WTC11 (cell line): ENCODE results near the gene CDH9.

ENCODE experiments used
- TF ChIP-seq, protein P1 (sequence below): fragments of 200-600 bp; IDR thresholded peaks from 2 replicates; pipeline ENCODE4 v1.8.0; 2022; ENCODE audit warnings: antibody characterized with exemption
- TF ChIP-seq, protein P2 (sequence below): sonication (generic); formaldehyde crosslinking; IDR thresholded peaks from 2 replicates; pipeline ENCODE4 v1.8.1; 2023; ENCODE audit warnings: mild to moderate bottlenecking, moderate library complexity, missing genetic modification reagents
- TF ChIP-seq, protein P3 (sequence below): sonication (generic); formaldehyde crosslinking; IDR thresholded peaks from 2 replicates; pipeline ENCODE4 v1.8.1; 2023; ENCODE audit warnings: mild to moderate bottlenecking, missing genetic modification reagents, moderate library complexity
- TF ChIP-seq, protein P4 (sequence below): sonication (generic); formaldehyde crosslinking; IDR thresholded peaks from 2 replicates; pipeline ENCODE4 v1.8.1; 2022; ENCODE audit warnings: mild to moderate bottlenecking, moderate library complexity, missing genetic modification reagents

DNA sequence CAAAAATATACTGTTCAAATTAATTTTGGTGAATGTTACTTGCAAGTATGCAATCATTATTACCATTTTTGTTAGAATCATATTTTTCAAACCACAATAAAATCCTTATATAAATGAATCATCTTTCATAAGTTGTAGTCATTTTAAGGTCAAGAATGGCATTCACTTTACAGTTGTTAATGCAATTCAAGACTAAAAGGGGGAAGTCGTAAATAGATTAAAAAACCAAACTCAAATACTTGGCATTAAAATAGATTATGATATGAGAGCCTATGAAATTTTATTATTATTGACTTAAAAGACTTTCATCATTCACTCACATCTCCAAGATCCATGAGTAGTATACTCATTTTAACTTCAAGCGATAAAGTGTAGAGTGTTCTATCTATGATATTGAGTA is 11.6 kb downstream of the CDH9 start:
- TF ChIP-seq, protein P1, sequence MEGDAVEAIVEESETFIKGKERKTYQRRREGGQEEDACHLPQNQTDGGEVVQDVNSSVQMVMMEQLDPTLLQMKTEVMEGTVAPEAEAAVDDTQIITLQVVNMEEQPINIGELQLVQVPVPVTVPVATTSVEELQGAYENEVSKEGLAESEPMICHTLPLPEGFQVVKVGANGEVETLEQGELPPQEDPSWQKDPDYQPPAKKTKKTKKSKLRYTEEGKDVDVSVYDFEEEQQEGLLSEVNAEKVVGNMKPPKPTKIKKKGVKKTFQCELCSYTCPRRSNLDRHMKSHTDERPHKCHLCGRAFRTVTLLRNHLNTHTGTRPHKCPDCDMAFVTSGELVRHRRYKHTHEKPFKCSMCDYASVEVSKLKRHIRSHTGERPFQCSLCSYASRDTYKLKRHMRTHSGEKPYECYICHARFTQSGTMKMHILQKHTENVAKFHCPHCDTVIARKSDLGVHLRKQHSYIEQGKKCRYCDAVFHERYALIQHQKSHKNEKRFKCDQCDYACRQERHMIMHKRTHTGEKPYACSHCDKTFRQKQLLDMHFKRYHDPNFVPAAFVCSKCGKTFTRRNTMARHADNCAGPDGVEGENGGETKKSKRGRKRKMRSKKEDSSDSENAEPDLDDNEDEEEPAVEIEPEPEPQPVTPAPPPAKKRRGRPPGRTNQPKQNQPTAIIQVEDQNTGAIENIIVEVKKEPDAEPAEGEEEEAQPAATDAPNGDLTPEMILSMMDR = no peak
- TF ChIP-seq, protein P2, sequence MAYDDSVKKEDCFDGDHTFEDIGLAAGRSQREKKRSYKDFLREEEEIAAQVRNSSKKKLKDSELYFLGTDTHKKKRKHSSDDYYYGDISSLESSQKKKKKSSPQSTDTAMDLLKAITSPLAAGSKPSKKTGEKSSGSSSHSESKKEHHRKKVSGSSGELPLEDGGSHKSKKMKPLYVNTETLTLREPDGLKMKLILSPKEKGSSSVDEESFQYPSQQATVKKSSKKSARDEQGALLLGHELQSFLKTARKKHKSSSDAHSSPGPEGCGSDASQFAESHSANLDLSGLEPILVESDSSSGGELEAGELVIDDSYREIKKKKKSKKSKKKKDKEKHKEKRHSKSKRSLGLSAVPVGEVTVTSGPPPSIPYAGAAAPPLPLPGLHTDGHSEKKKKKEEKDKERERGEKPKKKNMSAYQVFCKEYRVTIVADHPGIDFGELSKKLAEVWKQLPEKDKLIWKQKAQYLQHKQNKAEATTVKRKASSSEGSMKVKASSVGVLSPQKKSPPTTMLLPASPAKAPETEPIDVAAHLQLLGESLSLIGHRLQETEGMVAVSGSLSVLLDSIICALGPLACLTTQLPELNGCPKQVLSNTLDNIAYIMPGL (CRISPR knock-in tag) = no peak
- TF ChIP-seq, protein P3, sequence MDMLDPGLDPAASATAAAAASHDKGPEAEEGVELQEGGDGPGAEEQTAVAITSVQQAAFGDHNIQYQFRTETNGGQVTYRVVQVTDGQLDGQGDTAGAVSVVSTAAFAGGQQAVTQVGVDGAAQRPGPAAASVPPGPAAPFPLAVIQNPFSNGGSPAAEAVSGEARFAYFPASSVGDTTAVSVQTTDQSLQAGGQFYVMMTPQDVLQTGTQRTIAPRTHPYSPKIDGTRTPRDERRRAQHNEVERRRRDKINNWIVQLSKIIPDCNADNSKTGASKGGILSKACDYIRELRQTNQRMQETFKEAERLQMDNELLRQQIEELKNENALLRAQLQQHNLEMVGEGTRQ (CRISPR knock-in tag) = no peak
- TF ChIP-seq, protein P4, sequence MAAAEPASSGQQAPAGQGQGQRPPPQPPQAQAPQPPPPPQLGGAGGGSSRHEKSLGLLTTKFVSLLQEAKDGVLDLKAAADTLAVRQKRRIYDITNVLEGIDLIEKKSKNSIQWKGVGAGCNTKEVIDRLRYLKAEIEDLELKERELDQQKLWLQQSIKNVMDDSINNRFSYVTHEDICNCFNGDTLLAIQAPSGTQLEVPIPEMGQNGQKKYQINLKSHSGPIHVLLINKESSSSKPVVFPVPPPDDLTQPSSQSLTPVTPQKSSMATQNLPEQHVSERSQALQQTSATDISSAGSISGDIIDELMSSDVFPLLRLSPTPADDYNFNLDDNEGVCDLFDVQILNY = no peak
